ENCODE results near the gene KRT26. TPM values are rescaled to one million over a fixed set of nuclear protein-coding genes. Genes with fewer than 3 reads are reported as not detected.

KRT26 gene
- total RNA-seq, 1 experiment from 2014 or later, result not detected

GRCh38 chr17:40753804-40754203 is 18.2 kb downstream of the KRT26 start:
- H3K27ac ChIP-seq (ENCODE audit: insufficient read length, low read depth, low read length), result no peak overlapping the region
- Mint-ChIP-seq H3K9me3 (peaks cover 0 to 4% of the 10 kb centered on the region in 2 experiments; a peak in 2 of 5 replicates), H3K36me3 (ENCODE audit: insufficient read depth in 1 of 3, low read depth in 3 of 3) (no peaks in the 10 kb centered on the region), H3K4me1 (no peaks in the 10 kb centered on the region; a peak in 1 of 4 replicates), H3K4me3 (no peak overlapping the region), H3K27me3 (ENCODE audit: low read depth) (peaks cover 18% of the 10 kb centered on the region), H3K27ac (no peak overlapping the region)
- H3K4ac ChIP-seq (ENCODE audit: low read depth, low read length), result no peak overlapping the region
- TF ChIP-seq CTCF (conservative IDR thresholded peaks at IDR 0.05), result no peak
- H3T11ph ChIP-seq (ENCODE audit: low read length), result no peak overlapping the region
- no peak overlapping the region for H3K56ac ChIP-seq (ENCODE audit: insufficient read length, low read depth, low read length)
- H2BK5ac ChIP-seq (ENCODE audit: insufficient read length, low read length), result no peak overlapping the region
- no peak overlapping the region for H2AFZ ChIP-seq (ENCODE audit: low read length)
- H3K27me3 ChIP-seq (ENCODE audit: insufficient read depth, low read length), result no peaks in the 10 kb centered on the region
- H2BK120ac ChIP-seq (ENCODE audit: low read depth, low read length, poor library complexity, severe bottlenecking), result no peak overlapping the region
- no peak overlapping the region for H2BK15ac ChIP-seq (ENCODE audit: low read depth, low read length)
- no peak overlapping the region for H2BK20ac ChIP-seq (ENCODE audit: low read depth, low read length, poor library complexity, severe bottlenecking)
- no peaks in the 10 kb centered on the region for H3K79me2 ChIP-seq (ENCODE audit: insufficient read depth, low read length)
- H3K18ac ChIP-seq (ENCODE audit: insufficient read length, low read depth, low read length), result no peak overlapping the region
- no peaks in the 10 kb centered on the region for H3K9me3 ChIP-seq (ENCODE audit: control insufficient read depth, low read depth, low read length)
- no peak overlapping the region for H2BK12ac ChIP-seq (ENCODE audit: insufficient read length, low read depth, low read length)
- no peak overlapping the region for H3K23ac ChIP-seq (ENCODE audit: insufficient read length, low read depth, low read length)
- no peak overlapping the region for H2AK5ac ChIP-seq (ENCODE audit: insufficient read length, low read length)
- H4K20me1 ChIP-seq (ENCODE audit: control insufficient read depth, insufficient read depth, insufficient read length), result no peaks in the 10 kb centered on the region
- no peak overlapping the region for H4K5ac ChIP-seq (ENCODE audit: insufficient read length, low read depth, low read length)
- H3K4me2 ChIP-seq (ENCODE audit: insufficient read depth, insufficient read length, low read length), result no peak overlapping the region
- WGBS (ENCODE audit: extremely low coverage, insufficient read length, low lambda C conversion rate), result no CpG with 5 or more reads among the region's 3 CpGs
- H4K91ac ChIP-seq (ENCODE audit: insufficient read length, low read depth, low read length), result no peak overlapping the region
- H4K8ac ChIP-seq (replicated peaks; ENCODE audit: insufficient read length, low read depth, low read length), result no peak overlapping the region
- no peaks in the 10 kb centered on the region for H3K23me2 ChIP-seq (ENCODE audit: insufficient read length, low read depth, low read length, poor library complexity, severe bottlenecking)
- H3K9ac ChIP-seq (ENCODE audit: extremely low read depth, insufficient read length, low read length), result no peak overlapping the region
- H3K4me1 ChIP-seq (ENCODE audit: insufficient read depth, low read length), result no peaks in the 10 kb centered on the region
- H3K14ac ChIP-seq (ENCODE audit: insufficient read depth, low read length), result no peak overlapping the region
- no peaks in the 10 kb centered on the region for H3K79me1 ChIP-seq (ENCODE audit: insufficient read depth, low read depth, low read length, poor library complexity, severe bottlenecking)
- no peak for DNase-seq
